ENCODE results near the gene SHQ1.

The SHQ1 gene

GRCh38 chr3:72844436-72844993 lies 3.7 kb downstream of the SHQ1 start:
- no peaks in the 10 kb centered on the region for H3K27me3 ChIP-seq (replicated peaks; ENCODE audit: control insufficient read depth, insufficient read depth, low read length)
- TF ChIP-seq CTCF (IDR thresholded peaks at IDR 0.05; ENCODE audit: insufficient read depth, low read length, poor library complexity, severe bottlenecking) = no peak
- H3K4me3 ChIP-seq (replicated peaks; ENCODE audit: low read depth, low read length) = no peak overlapping the region
- peaks cover 2% of the 10 kb centered on the region; the same call in 1 of the 2 replicates for H3K36me3 ChIP-seq (ENCODE audit: control insufficient read depth, insufficient read depth, low read length)
- no peak for DNase-seq (ENCODE audit: extremely low read depth, insufficient read length)

- no peak overlapping the region for H3K4me3 ChIP-seq (replicated peaks; ENCODE audit: low read depth, low read length)
- no peak for TF ChIP-seq CTCF (IDR thresholded peaks at IDR 0.05; ENCODE audit: insufficient read depth, low read length, poor library complexity, severe bottlenecking)
- no peaks in the 10 kb centered on the region for H3K27me3 ChIP-seq (replicated peaks; ENCODE audit: control insufficient read depth, insufficient read depth, low read length)
- no peak for DNase-seq (ENCODE audit: extremely low read depth, insufficient read length)
- H3K36me3 ChIP-seq (ENCODE audit: control insufficient read depth, insufficient read depth, low read length) = peaks cover 2% of the 10 kb centered on the region
These were observed 9.2 kb downstream of the SHQ1 start for GRCh38 chr3:72839057-72839456.

GRCh38 chr3:72836923-72837322 lies 11.3 kb downstream of the SHQ1 start:
- no peak for DNase-seq (ENCODE audit: extremely low read depth, insufficient read length)
- Histone ChIP-seq H3K27me3 (replicated peaks; ENCODE audit: control insufficient read depth, insufficient read depth, low read length) (no peaks in the 10 kb centered on the region), H3K36me3 (ENCODE audit: control insufficient read depth, insufficient read depth, low read length) (peaks cover 2% of the 10 kb centered on the region), H3K4me3 (replicated peaks; ENCODE audit: low read depth, low read length) (no peak overlapping the region)
- TF ChIP-seq CTCF (IDR thresholded peaks at IDR 0.05; ENCODE audit: insufficient read depth, low read length, poor library complexity, severe bottlenecking) = no peak

- Histone ChIP-seq H3K27me3 (replicated peaks; ENCODE audit: control insufficient read depth, insufficient read depth, low read length) (no peaks in the 10 kb centered on the region), H3K36me3 (ENCODE audit: control insufficient read depth, insufficient read depth, low read length) (no peaks in the 10 kb centered on the region; the same call in 1 of the 2 replicates), H3K4me3 (replicated peaks; ENCODE audit: low read depth, low read length) (no peak overlapping the region)
- TF ChIP-seq CTCF (IDR thresholded peaks at IDR 0.05; ENCODE audit: insufficient read depth, low read length, poor library complexity, severe bottlenecking) = no peak
- DNase-seq (ENCODE audit: extremely low read depth, insufficient read length) = no peak
These were observed 11.8 kb downstream of the SHQ1 start for GRCh38 chr3:72836416-72836815.

- H3K27me3 ChIP-seq (replicated peaks; ENCODE audit: control insufficient read depth, insufficient read depth, low read length) = no peaks in the 10 kb centered on the region
- H3K4me3 ChIP-seq (replicated peaks; ENCODE audit: low read depth, low read length) = no peak overlapping the region
- no peak for TF ChIP-seq CTCF (IDR thresholded peaks at IDR 0.05; ENCODE audit: insufficient read depth, low read length, poor library complexity, severe bottlenecking)
- DNase-seq (ENCODE audit: extremely low read depth, insufficient read length) = no peak
- H3K36me3 ChIP-seq (ENCODE audit: control insufficient read depth, insufficient read depth, low read length) = no peaks in the 10 kb centered on the region; the same call in 1 of the 2 replicates
These were observed 17.6 kb downstream of the SHQ1 start for GRCh38 chr3:72830452-72831223.
